H9 (cell line): Measurements from ENCODE around the gene SIGLEC12. TPM values are rescaled to one million over a fixed set of nuclear protein-coding genes. Genes with fewer than 3 reads are reported as not detected.

Experiments
- DNase-seq: peaks from one replicate; pipeline ENCODE4 v3.0.0-alpha.2; 2017
- H2AFZ ChIP-seq: one replicate; pipeline ENCODE4 v1.6.1; 2013; ENCODE audit warnings: mild to moderate bottlenecking, low read length, control low read depth, moderate library complexity
- H2AK5ac ChIP-seq: 2 replicates; pipeline ENCODE4 v1.6.1; 2013; ENCODE audit warnings: low read length, control low read depth, mixed read lengths; ENCODE audit not compliant: insufficient read length
- H2BK120ac ChIP-seq: one replicate; pipeline ENCODE4 v1.6.1; 2013; ENCODE audit warnings: low read depth, mild to moderate bottlenecking, low read length, control low read depth, inconsistent platforms; ENCODE audit not compliant: poor library complexity, severe bottlenecking
- H2BK12ac ChIP-seq: 2 replicates; pipeline ENCODE4 v1.6.1; 2013; ENCODE audit warnings: low read length, control low read depth, mixed read lengths, low read depth; ENCODE audit not compliant: insufficient read length
- H2BK15ac ChIP-seq: 2 replicates; pipeline ENCODE4 v1.6.1; 2013; ENCODE audit warnings: low read depth, low read length, control low read depth
- H2BK20ac ChIP-seq: one replicate; pipeline ENCODE4 v1.6.1; 2013; ENCODE audit warnings: low read depth, mild to moderate bottlenecking, low read length, control low read depth, inconsistent platforms; ENCODE audit not compliant: poor library complexity, severe bottlenecking
- H2BK5ac ChIP-seq: 2 replicates; pipeline ENCODE4 v1.6.1; 2013; ENCODE audit warnings: low read length, control low read depth, mixed read lengths; ENCODE audit not compliant: insufficient read length
- H3K14ac ChIP-seq: 2 replicates; pipeline ENCODE4 v1.6.1; 2013; ENCODE audit warnings: low read length, control low read depth; ENCODE audit not compliant: insufficient read depth
- H3K18ac ChIP-seq: 2 replicates; pipeline ENCODE4 v1.6.1; 2013; ENCODE audit warnings: low read depth, mild to moderate bottlenecking, mixed read lengths, low read length, control low read depth; ENCODE audit not compliant: insufficient read length
- H3K23ac ChIP-seq: 2 replicates; pipeline ENCODE4 v1.6.1; 2013; ENCODE audit warnings: low read length, control low read depth, mixed read lengths, low read depth; ENCODE audit not compliant: insufficient read length
- H3K23me2 ChIP-seq: 2 replicates; pipeline ENCODE4 v1.6.1; 2013; ENCODE audit warnings: low read depth, mild to moderate bottlenecking, mixed read lengths, low read length, control low read depth; ENCODE audit not compliant: insufficient read length, poor library complexity, severe bottlenecking
- H3K27ac ChIP-seq: 2 replicates; pipeline ENCODE4 v1.5.1; 2013; ENCODE audit warnings: low read length, control low read depth, mixed read lengths, low read depth; ENCODE audit not compliant: insufficient read length
- H3K27me3 ChIP-seq: 2 replicates; pipeline ENCODE4 v1.6.1; 2013; ENCODE audit warnings: low read length, control low read depth, inconsistent platforms; ENCODE audit not compliant: insufficient read depth
- H3K4ac ChIP-seq: 2 replicates; pipeline ENCODE4 v1.6.1; 2013; ENCODE audit warnings: low read depth, mild to moderate bottlenecking, control low read depth, inconsistent platforms, low read length, moderate library complexity
- H3K4me1 ChIP-seq: 2 replicates; pipeline ENCODE4 v1.6.1; 2013; ENCODE audit warnings: low read length, control low read depth, inconsistent platforms; ENCODE audit not compliant: insufficient read depth
- H3K4me2 ChIP-seq: 2 replicates; pipeline ENCODE4 v1.6.1; 2013; ENCODE audit warnings: low read length, control low read depth, mixed read lengths; ENCODE audit not compliant: insufficient read length, insufficient read depth
- H3K56ac ChIP-seq: 2 replicates; pipeline ENCODE4 v1.6.1; 2013; ENCODE audit warnings: low read depth, mild to moderate bottlenecking, mixed read lengths, low read length, control low read depth; ENCODE audit not compliant: insufficient read length
- H3K79me1 ChIP-seq: 2 replicates; pipeline ENCODE4 v1.6.1; 2013; ENCODE audit warnings: low read depth, mild to moderate bottlenecking, moderate library complexity, low read length, control low read depth, inconsistent platforms; ENCODE audit not compliant: insufficient read depth, poor library complexity, severe bottlenecking
- H3K79me2 ChIP-seq: 2 replicates; pipeline ENCODE4 v1.6.1; 2013; ENCODE audit warnings: low read length, control low read depth, inconsistent platforms; ENCODE audit not compliant: insufficient read depth
- H3K9ac ChIP-seq: 2 replicates; pipeline ENCODE4 v1.6.1; 2013; ENCODE audit warnings: low read length, control low read depth, mixed read lengths; ENCODE audit not compliant: insufficient read length; ENCODE audit errors: extremely low read depth
- H3K9me3 ChIP-seq: one replicate; pipeline ENCODE4 v1.6.1; 2013; ENCODE audit warnings: low read depth, low read length, inconsistent platforms; ENCODE audit not compliant: control insufficient read depth
- H3T11ph ChIP-seq: one replicate; pipeline ENCODE4 v1.6.1; 2013; ENCODE audit warnings: mild to moderate bottlenecking, low read length, control low read depth, inconsistent platforms
- H4K20me1 ChIP-seq: one replicate; pipeline ENCODE4 v1.6.1; 2013; ENCODE audit not compliant: control insufficient read depth, insufficient read length, insufficient read depth
- H4K5ac ChIP-seq: 2 replicates; pipeline ENCODE4 v1.6.1; 2013; ENCODE audit warnings: low read depth, mild to moderate bottlenecking, mixed read lengths, low read length, control low read depth; ENCODE audit not compliant: insufficient read length
- H4K8ac ChIP-seq: replicated peaks from 2 replicates; pipeline ENCODE4 v1.6.1; 2013; ENCODE audit warnings: low read length, control low read depth, mixed read lengths, low read depth; ENCODE audit not compliant: insufficient read length
- H4K91ac ChIP-seq: 2 replicates; pipeline ENCODE4 v1.6.1; 2013; ENCODE audit warnings: low read depth, mild to moderate bottlenecking, moderate library complexity, mixed read lengths, low read length, control low read depth; ENCODE audit not compliant: insufficient read length
- H3K27ac Mint-ChIP-seq, 3 experiments: 2 replicates in 2 of 3; 3 replicates in 1 of 3; pipeline ENCODE4 v1.8.0; 2020 to 2021; ENCODE audit warnings: mixed read lengths in 3 of 3, mild to moderate bottlenecking in 1 of 3, moderate library complexity in 1 of 3
- H3K27me3 Mint-ChIP-seq: 2 replicates; pipeline ENCODE4 v1.8.0; 2021; ENCODE audit warnings: low read depth, mild to moderate bottlenecking, moderate library complexity, mixed read lengths
- H3K36me3 Mint-ChIP-seq, 3 experiments: 2 replicates in 2 of 3; 3 replicates in 1 of 3; pipeline ENCODE4 v1.8.0; 2020 to 2021; ENCODE audit warnings: low read depth in 3 of 3, mixed read lengths in 3 of 3; ENCODE audit not compliant: insufficient read depth in 1 of 3
- H3K4me1 Mint-ChIP-seq, 2 experiments: 2 replicates each; pipeline ENCODE4 v1.8.0; 2020; ENCODE audit warnings: mixed read lengths in 2 of 2
- H3K4me3 Mint-ChIP-seq, 2 experiments: 2 replicates in 1 of 2; 3 replicates in 1 of 2; pipeline ENCODE4 v1.8.0; 2020 to 2021; ENCODE audit warnings: mild to moderate bottlenecking in 2 of 2, mixed read lengths in 2 of 2, moderate library complexity in 1 of 2
- H3K9me3 Mint-ChIP-seq, 2 experiments: 2 replicates in 1 of 2; 3 replicates in 1 of 2; pipeline ENCODE4 v1.8.0; 2020; ENCODE audit warnings: mild to moderate bottlenecking in 2 of 2, mixed read lengths in 2 of 2, moderate library complexity in 1 of 2
- CTCF ChIP-seq: fragments of 200-600 bp; sonication (generic); conservative IDR thresholded peaks from 3 replicates; pipeline ENCODE4 v1.8.0; 2021; ENCODE audit warnings: antibody characterized with exemption, mild to moderate bottlenecking
- WGBS: extraction: QIAGEN DNeasy Blood & Tissue Kit; methylation state at CpG from one replicate; pipeline ENCODE4 v1.1.7; 2013; ENCODE audit warnings: missing lambda C conversion rate, low lambda C conversion rate, mixed read lengths; ENCODE audit not compliant: insufficient read length; ENCODE audit errors: extremely low coverage; 5-methylcytosine and 5-hydroxymethylcytosine counted together
- total RNA-seq: library from RNA; stranded (reverse); gene quantifications from 2 replicates; pipeline ENCODE4 v1.2.1, GENCODE V29; 2021

The SIGLEC12 gene
- total RNA-seq, 1 experiment from 2014 or later: not detected

GRCh38 chr19:51505904-51506303, 4.3 kb upstream of the SIGLEC12 start:
- WGBS: no CpG with 5 or more reads among the region's 3 CpGs
- no peaks in the 10 kb centered on the region for H3K9me3 ChIP-seq
- TF ChIP-seq CTCF: no peak

More at GRCh38 chr19:51505904-51506303, 4.3 kb upstream of the SIGLEC12 start:
- peaks cover 22% of the 10 kb centered on the region for H3K27me3 Mint-ChIP-seq
- no peak overlapping the region for H3K4ac ChIP-seq
- no peak overlapping the region for H4K8ac ChIP-seq
- no peak for DNase-seq
- H2BK12ac ChIP-seq: no peak overlapping the region
- H3T11ph ChIP-seq: no peak overlapping the region
- no peak overlapping the region for H4K5ac ChIP-seq
- H3K9ac ChIP-seq: no peak overlapping the region
- H3K27ac ChIP-seq: no peak overlapping the region
- no peaks in the 10 kb centered on the region for H3K79me1 ChIP-seq
- no peak overlapping the region for H2BK15ac ChIP-seq
- H3K4me1 ChIP-seq: no peaks in the 10 kb centered on the region
- no peak overlapping the region for H2BK20ac ChIP-seq
- H3K4me2 ChIP-seq: no peak overlapping the region
- H3K36me3 Mint-ChIP-seq: 0 out of 7 replicates have a peak, but pooled peaks cover 0 to 6% (median 0%) of the 10 kb centered on the region in 3 experiments
- H2BK120ac ChIP-seq: no peak overlapping the region
- H3K4me1 Mint-ChIP-seq: no peaks in the 10 kb centered on the region
- H3K27ac Mint-ChIP-seq: no peak overlapping the region
- no peak overlapping the region for H3K23ac ChIP-seq
- no peak overlapping the region for H4K91ac ChIP-seq
- H3K18ac ChIP-seq: no peak overlapping the region
- H2AFZ ChIP-seq: no peak overlapping the region
- no peak overlapping the region for H3K4me3 Mint-ChIP-seq
- no peaks in the 10 kb centered on the region for H3K23me2 ChIP-seq
- H3K79me2 ChIP-seq: no peaks in the 10 kb centered on the region
- H3K14ac ChIP-seq: no peak overlapping the region
- H4K20me1 ChIP-seq: no peaks in the 10 kb centered on the region
- H2BK5ac ChIP-seq: no peak overlapping the region
- H3K56ac ChIP-seq: no peak overlapping the region
- peaks cover 64 to 98% of the 10 kb centered on the region in 2 experiments for H3K9me3 Mint-ChIP-seq
- no peak overlapping the region for H2AK5ac ChIP-seq
- H3K27me3 ChIP-seq: no peaks in the 10 kb centered on the region
